Coronary artery (tissue), 2 donors: ENCODE measurements around the gene PDZRN3.

Source experiments
- DNase-seq: peaks from one replicate; pipeline ENCODE4 v3.0.0-alpha.2; 2017; ENCODE audit warnings: low spot score
- H3K27ac ChIP-seq, 2 donors: fragments of 200-600 bp; sonication (generic); one replicate each; pipeline ENCODE4 v1.5.1; 2016 to 2019
- H3K4me3 ChIP-seq: fragments of 200-600 bp; sonication (generic); 2 replicates; pipeline ENCODE4 v1.5.1; 2016; ENCODE audit warnings: mild to moderate bottlenecking, moderate library complexity
- CTCF ChIP-seq: fragments of 200-600 bp; sonication (generic); IDR thresholded peaks from one replicate; pipeline ENCODE4 v1.5.1; 2019; ENCODE audit warnings: antibody characterized with exemption

Gene PDZRN3

DNA sequence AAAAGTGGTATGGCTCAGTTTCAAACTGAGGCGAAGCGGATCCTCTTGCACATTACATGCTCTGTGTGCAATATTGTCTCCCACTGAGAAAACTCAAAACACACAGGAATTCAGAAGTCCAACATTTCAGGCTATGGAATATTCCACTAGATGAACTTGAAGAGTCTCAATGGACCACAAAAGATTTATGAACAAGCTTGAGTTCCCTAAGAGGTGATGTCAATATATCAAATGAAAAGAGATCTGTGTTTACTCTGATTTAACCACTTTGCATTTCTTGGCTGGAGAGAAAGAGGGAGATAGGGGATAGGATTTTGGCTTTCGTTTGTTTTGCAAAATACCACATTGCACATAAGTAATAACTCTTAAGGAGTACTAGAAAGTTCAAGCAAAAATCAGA is 20.3 kb downstream of the PDZRN3 start:
- TF ChIP-seq CTCF, result no peak
- Histone ChIP-seq H3K27ac (peak overlapping the region in 1 of 2 donors; percentile 51), H3K4me3 (peak overlapping the region; percentile 26)
- no peak for DNase-seq

DNA sequence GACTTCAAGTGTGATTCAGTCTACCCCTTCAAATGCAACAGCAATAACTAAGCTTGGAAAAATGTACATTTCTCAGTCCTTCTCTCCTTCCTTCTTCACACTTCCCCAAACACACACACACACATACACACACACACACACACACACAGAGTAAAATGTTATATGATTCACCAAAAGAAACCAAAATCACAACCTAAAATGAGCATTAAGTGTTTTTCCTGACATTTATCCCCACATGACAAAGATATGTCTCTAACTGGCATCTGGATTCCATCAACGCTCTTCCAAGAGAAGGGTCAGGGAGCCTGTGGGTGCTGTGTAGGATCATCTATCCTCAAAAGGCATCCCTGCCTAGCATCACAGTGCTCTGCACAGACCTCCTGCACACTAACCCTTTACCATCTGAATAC is 21.0 kb downstream of the PDZRN3 start:
- TF ChIP-seq CTCF, result no peak
- Histone ChIP-seq H3K4me3 (peak overlapping the region; percentile 26), H3K27ac (peak overlapping the region in 1 of 2 donors; percentile 51)
- DNase-seq, result no peak

GRCh38 chr3:73602170-73602569 is 22.6 kb downstream of the PDZRN3 start:
- no peak for DNase-seq
- Histone ChIP-seq H3K4me3 (no peak overlapping the region), H3K27ac (peak overlapping the region in 1 of 2 donors; percentile 77)
- TF ChIP-seq CTCF, result no peak

DNA sequence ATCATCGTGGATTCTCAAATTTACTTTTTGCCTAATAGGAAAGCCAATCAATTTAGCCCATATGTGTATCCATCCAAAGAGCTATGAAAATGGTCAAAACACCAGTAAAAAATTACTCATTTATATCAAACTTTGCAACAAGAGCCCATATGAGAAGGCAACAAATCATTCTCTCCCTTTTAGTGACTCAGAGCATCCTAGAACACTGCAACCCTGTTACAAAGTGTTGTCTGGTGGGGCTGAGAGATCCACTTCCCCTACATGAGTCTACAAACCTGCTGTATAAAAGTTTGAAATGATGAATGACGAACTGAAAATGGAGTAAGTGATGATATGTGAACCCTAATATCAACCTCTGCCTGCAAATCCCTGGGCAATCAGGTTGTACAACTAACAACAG is 23.3 kb downstream of the PDZRN3 start:
- no peak for DNase-seq
- Histone ChIP-seq H3K27ac (peak overlapping the region in 1 of 2 donors; percentile 77), H3K4me3 (no peak overlapping the region)
- no peak for TF ChIP-seq CTCF

GRCh38 chr3:73601011-73601410 is 23.7 kb downstream of the PDZRN3 start:
- DNase-seq, result no peak
- Histone ChIP-seq H3K27ac (peak overlapping the region in 1 of 2 donors; percentile 77), H3K4me3 (peak overlapping the region; percentile 39)
- no peak for TF ChIP-seq CTCF

DNA sequence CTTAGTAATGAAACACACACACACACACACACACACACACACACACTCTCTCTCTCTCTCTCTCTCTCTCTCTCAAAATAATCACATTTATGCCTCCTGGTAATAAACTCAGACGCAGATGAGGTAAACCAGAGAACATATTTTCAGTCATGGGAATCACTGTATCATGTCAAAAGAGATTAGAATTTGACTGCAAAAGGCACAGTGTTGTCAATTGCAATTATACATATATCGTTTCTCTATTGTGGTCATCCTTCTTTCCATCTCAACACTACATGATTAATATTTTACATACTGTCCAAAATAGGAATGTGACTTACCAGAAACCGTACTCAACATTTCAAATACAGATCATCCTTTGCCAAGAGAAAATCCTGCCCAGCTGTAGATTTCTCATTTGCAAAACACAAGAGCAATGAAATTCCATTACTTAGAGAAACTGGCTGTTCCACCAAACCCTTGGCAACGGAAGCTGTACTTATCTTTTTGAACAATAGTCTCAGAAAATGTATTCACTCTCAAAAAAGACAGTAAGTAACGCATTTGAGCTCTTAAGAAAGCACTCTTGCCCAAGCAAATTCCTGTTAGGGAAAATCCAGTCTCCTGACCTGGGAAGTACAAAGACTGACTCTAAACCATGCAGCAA is 24.3 kb downstream of the PDZRN3 start:
- no peak for DNase-seq
- TF ChIP-seq CTCF, result no peak
- peak overlapping the region; percentile 39 for H3K4me3 ChIP-seq
- peak overlapping the region; percentile 38 to 77 for H3K27ac ChIP-seq

GRCh38 chr3:73599605-73600004 is 25.1 kb downstream of the PDZRN3 start:
- TF ChIP-seq CTCF, result no peak
- Histone ChIP-seq H3K4me3 (no peak overlapping the region), H3K27ac (peak overlapping the region; percentile 36 to 38)
- no peak for DNase-seq
